Measurements from ENCODE around the gene ZDHHC5.

The ZDHHC5 gene

GRCh38 chr11:57668434-57668782 lies 494 bp downstream of the ZDHHC5 start (continued):
- no peak for TF ChIP-seq ZFHX2 (tag by site-specific recombination; conservative IDR thresholded peaks at IDR 0.05)
- no peak for TF ChIP-seq REPIN1 (tag by site-specific recombination; IDR thresholded peaks at IDR 0.05; ENCODE audit: low read depth)
- TF ChIP-seq ZNF404 (tag by site-specific recombination; IDR thresholded peaks at IDR 0.05), result no peak
- no peak for TF ChIP-seq ZNF138 (tag by site-specific recombination; IDR thresholded peaks at IDR 0.05; ENCODE audit: borderline replicate concordance)
- no peak for TF ChIP-seq PRDM6 (tag by site-specific recombination; IDR thresholded peaks at IDR 0.05)
- TF ChIP-seq ZNF621 (tag by site-specific recombination; IDR thresholded peaks at IDR 0.05), result no peak
- TF ChIP-seq ZNF514 (tag by site-specific recombination; IDR thresholded peaks at IDR 0.05), result no peak
- no peak for TF ChIP-seq KLF9 (tag by site-specific recombination; IDR thresholded peaks at IDR 0.05; ENCODE audit: low read depth)
- TF ChIP-seq ZNF530 (tag by site-specific recombination; IDR thresholded peaks at IDR 0.05; ENCODE audit: low read depth), result no peak
- TF ChIP-seq ZFP37 (tag by site-specific recombination; IDR thresholded peaks at IDR 0.05), result no peak
- TF ChIP-seq ZNF426 (tag by site-specific recombination; IDR thresholded peaks at IDR 0.05), result no peak
- no peak for TF ChIP-seq HOXA7 (CRISPR knock-in tag; IDR thresholded peaks at IDR 0.05; ENCODE audit: borderline replicate concordance)
- no peak for TF ChIP-seq ZNF292 (tag by site-specific recombination; IDR thresholded peaks at IDR 0.05; ENCODE audit: borderline replicate concordance, low read depth)
- no peak for TF ChIP-seq GLIS2 (tag by site-specific recombination; IDR thresholded peaks at IDR 0.05)
- TF ChIP-seq KLF17 (tag by site-specific recombination; IDR thresholded peaks at IDR 0.05), result no peak
- peak; percentile 81; the same call in 1 of the 2 replicates for TF ChIP-seq ZNF692 (tag by site-specific recombination; IDR thresholded peaks at IDR 0.05)
- no peak for TF ChIP-seq ZNF664 (tag by site-specific recombination; IDR thresholded peaks at IDR 0.05)
- TF ChIP-seq PATZ1 (tag by site-specific recombination; IDR thresholded peaks at IDR 0.05), result no peak
- no peak for TF ChIP-seq ZNF521 (tag by site-specific recombination; IDR thresholded peaks at IDR 0.05)
- TF ChIP-seq ZNF416 (tag by site-specific recombination; IDR thresholded peaks at IDR 0.05), result no peak
- 0 out of 2 replicates have a peak, but pooled peaks have one; percentile 11 for TF ChIP-seq ZNF501 (tag by site-specific recombination; IDR thresholded peaks at IDR 0.05)
- no peak for TF ChIP-seq ZNF394 (tag by site-specific recombination; IDR thresholded peaks at IDR 0.05; ENCODE audit: borderline replicate concordance)
- TF ChIP-seq PRDM1 (tag by site-specific recombination; IDR thresholded peaks at IDR 0.05), result no peak
- no peak for TF ChIP-seq ZNF311 (tag by site-specific recombination; IDR thresholded peaks at IDR 0.05; ENCODE audit: borderline replicate concordance)
- TF ChIP-seq ZBTB11 (tag by site-specific recombination; conservative IDR thresholded peaks at IDR 0.05; ENCODE audit: low read depth), result peak; percentile 67; the same call in 1 of the 2 replicates
- no peak for TF ChIP-seq ZNF362 (tag by site-specific recombination; IDR thresholded peaks at IDR 0.05)
- TF ChIP-seq TCF7L2 (IDR thresholded peaks at IDR 0.05; ENCODE audit: borderline replicate concordance, low read depth, low read length), result no peak
- TF ChIP-seq ZBTB8A (tag by site-specific recombination; IDR thresholded peaks at IDR 0.05), result peak; percentile 92
- no peak for TF ChIP-seq ZNF157 (tag by site-specific recombination; IDR thresholded peaks at IDR 0.05)
- TF ChIP-seq ZFP69B (tag by site-specific recombination; IDR thresholded peaks at IDR 0.05), result 0 out of 2 replicates have a peak, but pooled peaks have one; percentile 14
- TF ChIP-seq ZNF221 (tag by site-specific recombination; IDR thresholded peaks at IDR 0.05; ENCODE audit: borderline replicate concordance), result no peak
- TF ChIP-seq ZNF843 (tag by site-specific recombination; IDR thresholded peaks at IDR 0.05), result no peak

Data from HEK293 (cell line).